Esophagus squamous epithelium (tissue), 4 donors: ENCODE data around the gene STK16.

Source experiments
- CTCF ChIP-seq, 6 experiments: fragments of 450-650 bp in 4 of 6; fragments of 200-600 bp in 2 of 6; sonication (generic) in 2 of 6; IDR thresholded peaks; one replicate each; pipeline ENCODE4 v1.5.1; 2016 to 2019; ENCODE audit warnings: antibody characterized with exemption in 6 of 6, mild to moderate bottlenecking in 4 of 6, moderate library complexity in 4 of 6
- POLR2A ChIP-seq, 4 donors: fragments of 450-650 bp; IDR thresholded peaks; one replicate each; pipeline ENCODE4 v1.6.1; 2017; ENCODE audit warnings: antibody characterized with exemption in 4 of 4, mild to moderate bottlenecking in 4 of 4, moderate library complexity in 3 of 4

- TF ChIP-seq CTCF (IDR thresholded peaks at IDR 0.05) (no peak), POLR2A (IDR thresholded peaks at IDR 0.05) (no peak)
Measured at GRCh38 chr2:219210196-219210885, 34.9 kb upstream of the STK16 start.
